OCI-LY1 (cell line): ENCODE measurements around the gene SLC17A7.

Experiments
- H2AFZ ChIP-seq: fragments of 200-600 bp; sonication (generic), shearing (Covaris generic); 2 replicates; pipeline ENCODE4 v1.6.0; 2014; ENCODE audit warnings: antibody characterized with exemption, mild to moderate bottlenecking, low read length
- H3F3A ChIP-seq: fragments of 200-600 bp; sonication (generic), shearing (Covaris generic); 2 replicates; pipeline ENCODE4 v1.6.0; 2014; ENCODE audit warnings: mild to moderate bottlenecking, antibody characterized with exemption, low read length, moderate library complexity; ENCODE audit not compliant: insufficient read depth
- H3K27ac ChIP-seq: fragments of 200-600 bp; sonication (generic); 2 replicates; pipeline ENCODE4 v1.5.1; 2014; ENCODE audit warnings: low read length, mixed run types, mild to moderate bottlenecking, low read depth; ENCODE audit not compliant: poor library complexity, severe bottlenecking
- H3K27me3 ChIP-seq: fragments of 200-600 bp; sonication (generic); 2 replicates; pipeline ENCODE4 v1.6.0; 2014; ENCODE audit warnings: antibody characterized with exemption, mild to moderate bottlenecking, low read length, moderate library complexity; ENCODE audit not compliant: insufficient read depth
- H3K36me3 ChIP-seq: fragments of 200-600 bp; sonication (generic); 2 replicates; pipeline ENCODE4 v1.6.1; 2014; ENCODE audit warnings: mild to moderate bottlenecking, antibody characterized with exemption, low read length, moderate library complexity, mixed read lengths; ENCODE audit not compliant: insufficient read depth
- H3K4me1 ChIP-seq: fragments of 200-600 bp; sonication (generic); 2 replicates; pipeline ENCODE4 v1.5.1; 2014; ENCODE audit warnings: mild to moderate bottlenecking, low read length, moderate library complexity; ENCODE audit not compliant: insufficient read depth, severe bottlenecking
- H3K4me2 ChIP-seq: fragments of 200-600 bp; sonication (generic), shearing (Covaris generic); 2 replicates; pipeline ENCODE4 v1.6.1; 2014; ENCODE audit warnings: low read length
- H3K4me3 ChIP-seq: fragments of 200-600 bp; sonication (generic); 2 replicates; pipeline ENCODE4 v1.5.1; 2014; ENCODE audit warnings: low read length, low read depth, mild to moderate bottlenecking, mixed read lengths; ENCODE audit not compliant: poor library complexity, severe bottlenecking
- H3K79me2 ChIP-seq: fragments of 200-600 bp; shearing (Covaris generic); 2 replicates; pipeline ENCODE4 v1.6.1; 2016; ENCODE audit warnings: mixed run types, low read length, mixed read lengths; ENCODE audit not compliant: insufficient read depth
- H3K9ac ChIP-seq: fragments of 200-600 bp; sonication (generic), shearing (Covaris generic); 2 replicates; pipeline ENCODE4 v1.6.1; 2014; ENCODE audit warnings: mild to moderate bottlenecking, low read length, mixed read lengths
- H3K9me2 ChIP-seq: fragments of 200-600 bp; sonication (generic), shearing (Covaris generic); 2 replicates; pipeline ENCODE4 v1.6.1; 2014; ENCODE audit warnings: low read depth, mild to moderate bottlenecking, low read length, mixed read lengths
- H3K9me3 ChIP-seq: fragments of 200-600 bp; shearing (Covaris generic); 2 replicates; pipeline ENCODE4 v1.6.1; 2014; ENCODE audit warnings: low read length, mixed read lengths
- H4K20me1 ChIP-seq: fragments of 200-600 bp; sonication (generic), shearing (Covaris generic); 2 replicates; pipeline ENCODE4 v1.6.0; 2016; ENCODE audit warnings: mild to moderate bottlenecking, low read length; ENCODE audit not compliant: insufficient read depth
- CTCF ChIP-seq: fragments of 200-600 bp; sonication (generic), shearing (Covaris generic); IDR thresholded peaks from 2 replicates; pipeline ENCODE4 v1.5.1; 2017; ENCODE audit warnings: mild to moderate bottlenecking, antibody characterized with exemption, low read length, moderate library complexity, mixed read lengths
- EZH2 ChIP-seq: fragments of 200-600 bp; sonication (generic), shearing (Covaris generic); IDR thresholded peaks from 2 replicates; pipeline ENCODE4 v1.8.0; 2017; ENCODE audit warnings: borderline replicate concordance, mixed run types, mild to moderate bottlenecking, antibody characterized with exemption, low read length, moderate library complexity, mixed read lengths

Gene SLC17A7

GRCh38 chr19:49415810-49416200, 25.5 kb downstream of the SLC17A7 start:
- H3F3A ChIP-seq, result no peaks in the 10 kb centered on the region
- no peak overlapping the region for H2AFZ ChIP-seq
- H4K20me1 ChIP-seq, result no peaks in the 10 kb centered on the region
- H3K27ac ChIP-seq, result no peak overlapping the region
- no peaks in the 10 kb centered on the region for H3K9me3 ChIP-seq
- H3K4me3 ChIP-seq, result no peak overlapping the region
- TF ChIP-seq CTCF (no peak), EZH2 (no peak)
- no peak overlapping the region; the same call in 1 of the 2 replicates for H3K4me2 ChIP-seq
- no peaks in the 10 kb centered on the region; the same call in 1 of the 2 replicates for H3K27me3 ChIP-seq
- no peaks in the 10 kb centered on the region for H3K79me2 ChIP-seq
- H3K4me1 ChIP-seq, result peaks cover 14% of the 10 kb centered on the region
- H3K9ac ChIP-seq, result no peak overlapping the region
- no peaks in the 10 kb centered on the region for H3K9me2 ChIP-seq
- H3K36me3 ChIP-seq, result no peaks in the 10 kb centered on the region

GRCh38 chr19:49415102-49415809, 26.1 kb downstream of the SLC17A7 start:
- TF ChIP-seq CTCF, result no peak
- no peak for TF ChIP-seq EZH2
- no peaks in the 10 kb centered on the region for H4K20me1 ChIP-seq
- no peak overlapping the region; the same call in 1 of the 2 replicates for H3K9ac ChIP-seq
- no peak overlapping the region; the same call in 1 of the 2 replicates for H3K4me2 ChIP-seq
- H3K4me1 ChIP-seq, result peaks cover 14% of the 10 kb centered on the region
- no peaks in the 10 kb centered on the region for H3K27me3 ChIP-seq
- no peaks in the 10 kb centered on the region for H3K9me2 ChIP-seq
- no peaks in the 10 kb centered on the region for H3K9me3 ChIP-seq
- no peak overlapping the region for H3K4me3 ChIP-seq
- no peaks in the 10 kb centered on the region for H3K36me3 ChIP-seq
- no peak overlapping the region for H3K27ac ChIP-seq
- no peaks in the 10 kb centered on the region for H3K79me2 ChIP-seq
- no peak overlapping the region for H2AFZ ChIP-seq
- no peaks in the 10 kb centered on the region for H3F3A ChIP-seq

GRCh38 chr19:49414256-49414655, 27.1 kb downstream of the SLC17A7 start:
- Histone ChIP-seq H2AFZ (no peak overlapping the region), H3K4me1 (peaks cover 24% of the 10 kb centered on the region), H3K79me2 (no peaks in the 10 kb centered on the region), H3K9me3 (no peaks in the 10 kb centered on the region), H4K20me1 (no peaks in the 10 kb centered on the region), H3K4me2 (no peak overlapping the region), H3K36me3 (no peaks in the 10 kb centered on the region), H3F3A (no peaks in the 10 kb centered on the region), H3K27me3 (no peaks in the 10 kb centered on the region), H3K27ac (no peak overlapping the region), H3K9ac (no peak overlapping the region), H3K9me2 (no peaks in the 10 kb centered on the region), H3K4me3 (no peak overlapping the region)
- no peak for TF ChIP-seq EZH2
- no peak for TF ChIP-seq CTCF
